PC-3 (cell line): Measurements from ENCODE around the gene MRGPRD.

Experiments used
- EZH2 ChIP-seq: fragments of 300-600 bp; sonication (generic); IDR thresholded peaks from one replicate; pipeline ENCODE4 v1.6.1; 2017; ENCODE audit warnings: antibody characterized with exemption, mild to moderate bottlenecking, low read length; ENCODE audit not compliant: unreplicated experiment
- EZH2phosphoT487 ChIP-seq: fragments of 300-600 bp; sonication (generic); IDR thresholded peaks from 2 replicates; pipeline ENCODE4 v1.6.1; 2018; ENCODE audit warnings: mild to moderate bottlenecking, antibody characterized with exemption, low read length, borderline replicate concordance
- TF ChIP-seq, protein P1 (sequence below): fragments of 300-600 bp; sonication (generic); conservative IDR thresholded peaks from 2 replicates; pipeline ENCODE4 v1.5.1; 2017; ENCODE audit warnings: antibody characterized with exemption, low read depth, mild to moderate bottlenecking, low read length

- no peak for TF ChIP-seq EZH2
- TF ChIP-seq EZH2phosphoT487: no peak
- TF ChIP-seq, protein P1, sequence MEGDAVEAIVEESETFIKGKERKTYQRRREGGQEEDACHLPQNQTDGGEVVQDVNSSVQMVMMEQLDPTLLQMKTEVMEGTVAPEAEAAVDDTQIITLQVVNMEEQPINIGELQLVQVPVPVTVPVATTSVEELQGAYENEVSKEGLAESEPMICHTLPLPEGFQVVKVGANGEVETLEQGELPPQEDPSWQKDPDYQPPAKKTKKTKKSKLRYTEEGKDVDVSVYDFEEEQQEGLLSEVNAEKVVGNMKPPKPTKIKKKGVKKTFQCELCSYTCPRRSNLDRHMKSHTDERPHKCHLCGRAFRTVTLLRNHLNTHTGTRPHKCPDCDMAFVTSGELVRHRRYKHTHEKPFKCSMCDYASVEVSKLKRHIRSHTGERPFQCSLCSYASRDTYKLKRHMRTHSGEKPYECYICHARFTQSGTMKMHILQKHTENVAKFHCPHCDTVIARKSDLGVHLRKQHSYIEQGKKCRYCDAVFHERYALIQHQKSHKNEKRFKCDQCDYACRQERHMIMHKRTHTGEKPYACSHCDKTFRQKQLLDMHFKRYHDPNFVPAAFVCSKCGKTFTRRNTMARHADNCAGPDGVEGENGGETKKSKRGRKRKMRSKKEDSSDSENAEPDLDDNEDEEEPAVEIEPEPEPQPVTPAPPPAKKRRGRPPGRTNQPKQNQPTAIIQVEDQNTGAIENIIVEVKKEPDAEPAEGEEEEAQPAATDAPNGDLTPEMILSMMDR: no peak
Observed at GRCh38 chr11:69030301-69030700, 49.5 kb upstream of the MRGPRD start.
